ENCODE measurements around the gene INKA2.

INKA2 gene

GRCh38 chr1:111735858-111736544, 3.2 kb downstream of the INKA2 start:
- H3K4me3 ChIP-seq (replicated peaks; ENCODE audit: low read depth, low read length) = no peak overlapping the region
- TF ChIP-seq CTCF (IDR thresholded peaks at IDR 0.05; ENCODE audit: low read depth, low read length, missing control alignments) = no peak
- no peak for DNase-seq (ENCODE audit: extremely low read depth, low read depth)

- no peak for TF ChIP-seq CTCF (IDR thresholded peaks at IDR 0.05; ENCODE audit: low read depth, low read length, missing control alignments)
- H3K4me3 ChIP-seq (replicated peaks; ENCODE audit: low read depth, low read length) = no peak overlapping the region
Observed at GRCh38 chr1:111735321-111735720, 3.9 kb downstream of the INKA2 start.

GRCh38 chr1:111734856-111735255, 4.3 kb downstream of the INKA2 start:
- TF ChIP-seq CTCF (IDR thresholded peaks at IDR 0.05; ENCODE audit: low read depth, low read length, missing control alignments) = no peak
- DNase-seq (ENCODE audit: extremely low read depth, low read depth) = no peak
- H3K4me3 ChIP-seq (replicated peaks; ENCODE audit: low read depth, low read length) = no peak overlapping the region

More at GRCh38 chr1:111735321-111735720, 3.9 kb downstream of the INKA2 start:
- no peak for DNase-seq (ENCODE audit: extremely low read depth, low read depth)

- no peak for DNase-seq (ENCODE audit: extremely low read depth, low read depth)
- H3K4me3 ChIP-seq (replicated peaks; ENCODE audit: low read depth, low read length) = no peak overlapping the region
- no peak for TF ChIP-seq CTCF (IDR thresholded peaks at IDR 0.05; ENCODE audit: low read depth, low read length, missing control alignments)
Observed at GRCh38 chr1:111734426-111734825, 4.8 kb downstream of the INKA2 start.

GRCh38 chr1:111733992-111734341, 5.2 kb downstream of the INKA2 start:
- TF ChIP-seq CTCF (IDR thresholded peaks at IDR 0.05; ENCODE audit: low read depth, low read length, missing control alignments) = no peak
- H3K4me3 ChIP-seq (replicated peaks; ENCODE audit: low read depth, low read length) = no peak overlapping the region
- no peak for DNase-seq (ENCODE audit: extremely low read depth, low read depth)

- no peak for TF ChIP-seq CTCF (IDR thresholded peaks at IDR 0.05; ENCODE audit: low read depth, low read length, missing control alignments)
- H3K4me3 ChIP-seq (replicated peaks; ENCODE audit: low read depth, low read length) = no peak overlapping the region
- peak; percentile 90 for DNase-seq (ENCODE audit: extremely low read depth, low read depth)
Observed at GRCh38 chr1:111733183-111733991, 5.8 kb downstream of the INKA2 start.
